H1 (cell line): ENCODE data around the gene SLC8B1. TPM values are rescaled to one million over a fixed set of nuclear protein-coding genes. Genes with fewer than 3 reads are reported as not detected.

ENCODE experiments used
- CTCF ChIA-PET: fragments of 300-600 bp; sonication (Branson Sonifier 250); formaldehyde crosslinking; loops from one replicate; lab custom pipeline; 2021; ENCODE audit not compliant: partially characterized antibody; lab: Charles Lee
- POLR2A ChIA-PET: fragments of 300-600 bp; sonication (Branson Sonifier 250); formaldehyde crosslinking; loops from one replicate; lab custom pipeline; 2021; ENCODE audit warnings: inconsistent platforms; ENCODE audit not compliant: partially characterized antibody; lab: Charles Lee
- DNase-seq, 2 experiments: peaks; one replicate each; pipeline versions ENCODE4 v3.0.0 to v3.0.0-alpha.2; 2010 to 2022; ENCODE audit warnings: low spot score in 2 of 2, low read depth in 1 of 2, mixed read lengths in 1 of 2
- FAIRE-seq: peaks from 2 replicates; lab custom pipeline; 2011; peaks lifted over from hg19 to GRCh38; lab: Jason Lieb, UNC
- H2AFZ ChIP-seq: 2 replicates; pipeline ENCODE4 v1.8.1; 2012; ENCODE audit warnings: low read length, inconsistent platforms
- H2AK5ac ChIP-seq: 2 replicates; pipeline ENCODE4 v1.6.1; 2013; ENCODE audit warnings: low read depth, low read length
- H2BK120ac ChIP-seq: replicated peaks from 2 replicates; pipeline ENCODE3; 2013; ENCODE audit warnings: low read depth, low read length, inconsistent platforms
- H2BK12ac ChIP-seq: 2 replicates; pipeline ENCODE4 v1.6.1; 2013; ENCODE audit warnings: low read depth, low read length
- H2BK15ac ChIP-seq: 2 replicates; pipeline ENCODE4 v1.6.1; 2013; ENCODE audit warnings: low read length
- H2BK20ac ChIP-seq: 2 replicates; pipeline ENCODE4 v1.6.1; 2013; ENCODE audit warnings: low read length
- H2BK5ac ChIP-seq: 2 replicates; pipeline ENCODE4 v1.6.1; 2013; ENCODE audit warnings: low read depth, low read length
- H3K14ac ChIP-seq: 2 replicates; pipeline ENCODE4 v1.6.1; 2013; ENCODE audit warnings: inconsistent platforms; ENCODE audit not compliant: insufficient read length
- H3K18ac ChIP-seq: 2 replicates; pipeline ENCODE4 v1.6.1; 2013; ENCODE audit warnings: low read length; ENCODE audit errors: extremely low read depth
- H3K23ac ChIP-seq: 2 replicates; pipeline ENCODE4 v1.6.1; 2013; ENCODE audit warnings: inconsistent platforms; ENCODE audit not compliant: insufficient read length
- H3K23me2 ChIP-seq: 2 replicates; pipeline ENCODE4 v1.6.1; 2013; ENCODE audit warnings: low read depth, low read length
- H3K27ac ChIP-seq: 2 replicates; pipeline ENCODE4 v1.6.1; 2011; ENCODE audit warnings: low read depth, low read length, inconsistent platforms
- H3K27me3 ChIP-seq, 4 experiments: replicated peaks in 1 of 4; 1 replicate in 1 of 4; 2 replicates in 3 of 4; pipeline versions ENCODE4 v1.6.1 to v1.8.1; 2011 to 2013; ENCODE audit warnings: low read length in 3 of 4, mild to moderate bottlenecking in 3 of 4, inconsistent platforms in 2 of 4, mixed read lengths in 2 of 4, moderate library complexity in 1 of 4; ENCODE audit not compliant: control insufficient read depth in 3 of 4, insufficient read depth in 3 of 4; ENCODE audit errors: extremely low read depth in 1 of 4
- H3K36me3 ChIP-seq, 4 experiments: 2 replicates each; pipeline versions ENCODE4 v1.6.1 to v1.8.1; 2011 to 2013; ENCODE audit warnings: mild to moderate bottlenecking in 4 of 4, low read length in 3 of 4, moderate library complexity in 2 of 4, control low read depth in 1 of 4, inconsistent platforms in 1 of 4; ENCODE audit not compliant: insufficient read depth in 4 of 4, control insufficient read depth in 2 of 4
- H3K4ac ChIP-seq: replicated peaks from 2 replicates; pipeline ENCODE3; 2013; ENCODE audit warnings: low read length, low read depth, mixed read lengths, inconsistent platforms; ENCODE audit not compliant: insufficient read length
- H3K4me1 ChIP-seq, 4 experiments: replicated peaks in 1 of 4; 1 replicate in 1 of 4; 2 replicates in 3 of 4; pipeline versions ENCODE4 v1.6.1 to v1.8.1; 2011 to 2013; ENCODE audit warnings: low read length in 3 of 4, inconsistent platforms in 2 of 4, mixed read lengths in 1 of 4; ENCODE audit not compliant: insufficient read depth in 4 of 4, control insufficient read depth in 3 of 4
- H3K4me2 ChIP-seq, 2 experiments: 2 replicates each; pipeline versions ENCODE4 v1.6.1 to v1.8.1; 2011 to 2013; ENCODE audit warnings: low read depth in 2 of 2, low read length in 2 of 2, control low read depth in 1 of 2, inconsistent platforms in 1 of 2, mild to moderate bottlenecking in 1 of 2; ENCODE audit not compliant: insufficient read depth in 1 of 2
- H3K4me3 ChIP-seq, 4 experiments: fragments of 200-600, 300-600 bp in 1 of 4; sonication (generic), shearing (Covaris generic), sonication (Bioruptor Twin) in 1 of 4; 2 replicates each; pipeline versions ENCODE4 v1.5.1 to v1.8.1; 2011 to 2016; ENCODE audit warnings: low read length in 4 of 4, low read depth in 3 of 4, control low read depth in 2 of 4, inconsistent platforms in 2 of 4, mild to moderate bottlenecking in 2 of 4, mixed read lengths in 1 of 4, moderate library complexity in 1 of 4; ENCODE audit not compliant: insufficient read depth in 2 of 4; ENCODE audit errors: extremely low read depth in 1 of 4
- H3K56ac ChIP-seq: replicated peaks from 2 replicates; pipeline ENCODE3; 2013; ENCODE audit warnings: low read depth, mild to moderate bottlenecking, mixed read lengths, low read length, inconsistent platforms; ENCODE audit not compliant: insufficient read length
- H3K79me1 ChIP-seq: 2 replicates; pipeline ENCODE4 v1.6.1; 2013; ENCODE audit warnings: low read depth, low read length, control low read depth
- H3K79me2 ChIP-seq, 2 experiments: 2 replicates each; pipeline versions ENCODE4 v1.6.1 to v1.8.1; 2012 to 2013; ENCODE audit warnings: low read length in 2 of 2, mild to moderate bottlenecking in 2 of 2, inconsistent platforms in 1 of 2; ENCODE audit not compliant: insufficient read depth in 2 of 2, control insufficient read depth in 1 of 2
- H3K9ac ChIP-seq, 4 experiments: replicated peaks in 1 of 4; 1 replicate in 1 of 4; 2 replicates in 3 of 4; pipeline versions ENCODE4 v1.6.1 to v1.8.1; 2011 to 2013; ENCODE audit warnings: low read depth in 3 of 4, low read length in 3 of 4, control low read depth in 2 of 4, mild to moderate bottlenecking in 2 of 4, moderate library complexity in 2 of 4, inconsistent platforms in 1 of 4; ENCODE audit errors: extremely low read depth in 1 of 4
- H3K9me3 ChIP-seq, 2 experiments: 2 replicates each; pipeline versions ENCODE4 v1.6.1 to v1.8.1; 2012 to 2013; ENCODE audit warnings: mild to moderate bottlenecking in 2 of 2, moderate library complexity in 2 of 2, control low read depth in 1 of 2, inconsistent platforms in 1 of 2, low read depth in 1 of 2, low read length in 1 of 2, mixed read lengths in 1 of 2; ENCODE audit not compliant: insufficient read depth in 2 of 2
- H4K20me1 ChIP-seq, 2 experiments: replicated peaks in 1 of 2; 2 replicates each; pipeline versions ENCODE3 to v1.8.1; 2011 to 2013; ENCODE audit warnings: inconsistent platforms in 2 of 2, low read length in 2 of 2, mild to moderate bottlenecking in 1 of 2; ENCODE audit not compliant: insufficient read depth in 2 of 2, control insufficient read depth in 1 of 2
- H4K5ac ChIP-seq: 2 replicates; pipeline ENCODE4 v1.6.1; 2013; ENCODE audit warnings: low read length, low read depth, mixed read lengths, inconsistent platforms; ENCODE audit not compliant: insufficient read length
- H4K8ac ChIP-seq: 2 replicates; pipeline ENCODE4 v1.8.0; 2013; ENCODE audit warnings: mild to moderate bottlenecking, moderate library complexity, low read length, inconsistent platforms; ENCODE audit not compliant: insufficient read depth; ENCODE audit errors: extremely low read depth
- H4K91ac ChIP-seq: replicated peaks from 2 replicates; pipeline ENCODE3; 2013; ENCODE audit warnings: low read length, mixed read lengths, inconsistent platforms; ENCODE audit not compliant: insufficient read length
- BCL11A ChIP-seq, 2 experiments: IDR thresholded peaks; one replicate each; pipeline ENCODE4 v1.6.1; 2011; ENCODE audit warnings: low read depth in 2 of 2, low read length in 2 of 2, mild to moderate bottlenecking in 2 of 2
- CHD1 ChIP-seq: IDR thresholded peaks from 2 replicates; pipeline ENCODE4 v1.6.1; 2012; ENCODE audit warnings: low read depth, low read length, improper control_type of control experiment
- CTBP2 ChIP-seq: IDR thresholded peaks from 2 replicates; pipeline ENCODE4 v1.7.0; 2011; ENCODE audit warnings: borderline replicate concordance, mild to moderate bottlenecking, moderate library complexity, mixed read lengths, low read length; ENCODE audit not compliant: insufficient read depth, insufficient read length
- EGR1 ChIP-seq: IDR thresholded peaks from 2 replicates; pipeline ENCODE4 v1.6.1; 2011; ENCODE audit warnings: low read depth, low read length, borderline replicate concordance
- HDAC6 ChIP-seq: IDR thresholded peaks from one replicate; pipeline ENCODE4 v1.7.1; 2012; ENCODE audit warnings: low read depth, mild to moderate bottlenecking, inconsistent platforms, low read length, moderate library complexity
- POLR2A ChIP-seq, 2 experiments: IDR thresholded peaks; 1 replicate in 1 of 2; 2 replicates in 1 of 2; pipeline ENCODE4 v1.6.1; 2011; ENCODE audit warnings: low read depth in 2 of 2, low read length in 2 of 2, mild to moderate bottlenecking in 2 of 2; ENCODE audit errors: control extremely low read depth in 1 of 2
- POLR2AphosphoS5 ChIP-seq: IDR thresholded peaks from 2 replicates; pipeline ENCODE4 v1.6.1; 2011; ENCODE audit warnings: low read depth, low read length
- POU5F1 ChIP-seq: IDR thresholded peaks from 2 replicates; pipeline ENCODE4 v1.6.1; 2011; ENCODE audit warnings: low read depth, mild to moderate bottlenecking, low read length, moderate library complexity
- SAP30 ChIP-seq: fragments of 300-600 bp; sonication (generic); IDR thresholded peaks from 2 replicates; pipeline ENCODE4 v1.7.1; 2012; ENCODE audit warnings: low read length, moderate library complexity, mild to moderate bottlenecking, inconsistent platforms; ENCODE audit not compliant: insufficient read depth, insufficient replicate concordance
- SIN3A ChIP-seq, 2 experiments: IDR thresholded peaks in 1 of 2; conservative IDR thresholded peaks in 1 of 2; 2 replicates each; pipeline ENCODE4 v1.6.1; 2011 to 2012; ENCODE audit warnings: low read length in 2 of 2, improper control_type of control experiment in 1 of 2, low read depth in 1 of 2, mild to moderate bottlenecking in 1 of 2
- SIRT6 ChIP-seq: IDR thresholded peaks from one replicate; pipeline ENCODE4 v1.7.1; 2012; ENCODE audit warnings: low read length, inconsistent platforms
- SP1 ChIP-seq: IDR thresholded peaks from 2 replicates; pipeline ENCODE4 v1.6.1; 2011; ENCODE audit warnings: low read depth, low read length
- SP4 ChIP-seq: IDR thresholded peaks from 2 replicates; pipeline ENCODE4 v1.6.1; 2012; ENCODE audit warnings: low read length, inconsistent platforms
- SRF ChIP-seq: IDR thresholded peaks from 2 replicates; pipeline ENCODE4 v1.6.1; 2011; ENCODE audit warnings: mild to moderate bottlenecking, low read depth, low read length, moderate library complexity
- TBP ChIP-seq: IDR thresholded peaks from 2 replicates; pipeline ENCODE4 v1.6.1; 2011; ENCODE audit warnings: low read depth, low read length, improper control_type of control experiment
- TEAD4 ChIP-seq: IDR thresholded peaks from 2 replicates; pipeline ENCODE4 v1.6.1; 2012; ENCODE audit warnings: low read depth, low read length, inconsistent platforms, mixed read lengths
- WGBS, 2 experiments: shearing (Covaris generic) in 1 of 2; methylation state at CpG; one replicate each; pipeline versions ENCODE4 v1.1.6 to v1.1.7; 2013 to 2015; ENCODE audit warnings: low lambda C conversion rate in 2 of 2, mixed read lengths in 2 of 2, inconsistent platforms in 1 of 2, low coverage in 1 of 2, missing lambda C conversion rate in 1 of 2; ENCODE audit not compliant: insufficient replicate concordance in 2 of 2, insufficient coverage in 1 of 2, insufficient read length in 1 of 2; ENCODE audit errors: extremely low coverage in 1 of 2, missing lambda C conversion rate in 1 of 2; 5-methylcytosine and 5-hydroxymethylcytosine counted together
- polyA plus RNA-seq, 7 experiments: library from polyadenylated mRNA; depleted of rRNA in 3 of 7; stranded (reverse) in 5 of 7; unstranded in 2 of 7; fragments of >200 nt in 5 of 7; fragments of 200-250 nt in 2 of 7; gene quantifications; 1 replicate in 5 of 7; 2 replicates in 1 of 7; 4 replicates in 1 of 7; pipeline versions ENCODE4 v1.2.1 to v1.2.3, GENCODE V29; 2011 to 2013; ENCODE audit warnings: missing spikeins in 2 of 7, mixed read lengths in 2 of 7
- total RNA-seq: library from RNA; stranded (reverse); fragmentation: NEBNext Ultra II Directional; extraction: Animal tissue kit (Norgen Biotek cat#: 25700); gene quantifications from 2 replicates; pipeline ENCODE4 v1.2.1, GENCODE V29; 2021

SLC8B1 gene
- total and polyA plus RNA-seq, 2 of the 8 experiments (the other 6 are each of a cell fraction or from before 2014, with no cell fraction given), result 11.2 to 19.1 TPM

DNA sequence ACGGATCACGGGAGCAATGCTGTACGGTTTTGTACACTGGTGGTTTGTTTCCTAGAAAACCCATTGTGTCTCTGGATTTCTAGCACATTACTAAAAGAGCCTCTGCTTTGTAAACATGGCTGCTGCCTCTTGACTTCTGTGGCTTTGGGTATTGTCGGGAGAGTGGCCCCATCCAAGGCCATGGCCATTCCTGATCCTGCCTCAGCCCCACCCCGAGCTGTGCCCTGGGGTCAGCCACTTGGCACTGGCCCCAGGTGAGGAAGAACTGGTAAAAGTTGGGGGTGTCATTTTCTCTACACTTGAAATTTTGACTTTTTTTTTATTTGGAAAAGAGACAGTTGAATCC lies 36.5 kb downstream of the SLC8B1 start:
- Histone ChIP-seq H3K23me2 (peaks cover 1% of the 10 kb centered on the region; the same call in 1 of the 2 replicates), H4K20me1 (peaks cover 0 to 2% of the 10 kb centered on the region in 2 experiments), H4K8ac (no peak overlapping the region), H2BK20ac (no peak overlapping the region), H3K9me3 (no peaks in the 10 kb centered on the region), H2BK12ac (0 out of 2 replicates have a peak overlapping the region, but pooled peaks have one; percentile 17), H3K79me1 (no peaks in the 10 kb centered on the region), H4K5ac (no peak overlapping the region), H3K18ac (no peak overlapping the region), H3K4ac (no peak overlapping the region), H2BK120ac (no peak overlapping the region), H3K4me1 (peaks cover 0 to 9% (median 8%) of the 10 kb centered on the region in 4 experiments; a peak in 5 of 7 replicates), H3K27ac (no peak overlapping the region), H4K91ac (no peak overlapping the region), H3K56ac (no peak overlapping the region), H3K23ac (no peak overlapping the region), H3K36me3 (peaks cover 0 to 1% (median 0%) of the 10 kb centered on the region in 4 experiments; a peak in 1 of 8 replicates), H3K14ac (no peak overlapping the region), H3K9ac (no peak overlapping the region), H3K79me2 (no peaks in the 10 kb centered on the region), H2AFZ (no peak overlapping the region), H3K4me2 (no peak overlapping the region), H2BK5ac (no peak overlapping the region), H3K27me3 (no peaks in the 10 kb centered on the region), H2BK15ac (no peak overlapping the region), H2AK5ac (no peak overlapping the region), H3K4me3 (no peak overlapping the region)
- ChIA-PET CTCF (interaction anchor here (0.7 to 1.6 kb wide), 5 partner anchors 14 to 163 kb away, joined by 3 to 7 read pairs (median 3); no protein-coding TSS in a partner anchor), POLR2A (interaction anchor here (0.9 to 4.2 kb wide), 8 partner anchors 9 to 113 kb away, joined by 3 to 20 read pairs (median 4); partner anchors contain the start of genes DDX54, RITA1 and TPCN1)
- DNase-seq (no peak), FAIRE-seq (no peak)
- WGBS, 2 experiments, result 93% methylated on average over 5 of the region's 5 CpGs; no CpG with 5 or more reads in 1 of the 2 experiments
- TF ChIP-seq TBP, result no peak
- no peak for TF ChIP-seq SP1
- no peak for TF ChIP-seq BCL11A (IDR thresholded peaks at IDR 0.05; ENCODE audit: low read depth in 2 of 2, low read length in 2 of 2)
- TF ChIP-seq POLR2A (IDR thresholded peaks at IDR 0.05; ENCODE audit: control extremely low read depth in 1 of 2, low read depth in 2 of 2, low read length in 2 of 2), result no peak
- no peak for TF ChIP-seq SP4
- TF ChIP-seq CTBP2, result no peak
- no peak for TF ChIP-seq CHD1
- no peak for TF ChIP-seq SAP30
- no peak for TF ChIP-seq POLR2AphosphoS5
- TF ChIP-seq EGR1, result no peak
- no peak for TF ChIP-seq POU5F1
- no peak for TF ChIP-seq SRF
- TF ChIP-seq SIRT6, result no peak
- no peak for TF ChIP-seq TEAD4
- TF ChIP-seq SIN3A (conservative IDR thresholded peaks at IDR 0.05 in 1 of 2, IDR thresholded peaks at IDR 0.05 in 1 of 2; ENCODE audit: low read depth in 1 of 2, low read length in 2 of 2), result no peak
- TF ChIP-seq HDAC6, result no peak
